ENCODE measurements around the gene FCMR.
"Not testable (repeated sequence)": the region's sequence is repeated elsewhere in the genome, so short reads cannot be mapped to it uniquely, and the experiment has no call there.

The FCMR gene

GRCh38 chr1:206872139-206872538 lies 49.6 kb downstream of the FCMR start:
- ATAC-seq: no peak
- DNase-seq: no peak

- DNase-seq: no peak
- ATAC-seq: no peak
Measured at GRCh38 chr1:206868264-206868663, 53.5 kb downstream of the FCMR start.

- ATAC-seq (no peak), DNase-seq (no peak)
Measured at GRCh38 chr1:206867716-206868115, 54.0 kb downstream of the FCMR start.

GRCh38 chr1:206867239-206867638 lies 54.5 kb downstream of the FCMR start:
- DNase-seq: no peak
- ATAC-seq: no peak

GRCh38 chr1:206866062-206866461 lies 55.7 kb downstream of the FCMR start:
- DNase-seq (no peak), ATAC-seq (peak; percentile 52)

- peak; percentile 94 for DNase-seq
- peak; percentile 83 for ATAC-seq
Measured at GRCh38 chr1:206864939-206865671, 56.6 kb downstream of the FCMR start, which contains the start of gene IL20. Gene IL20, plus strand, starts transcription at chr1:206865623. Its CDS starts 230 bp downstream, at chr1:206865853.

GRCh38 chr1:206863266-206863665 lies 58.5 kb downstream of the FCMR start:
- no peak for ATAC-seq
- DNase-seq: no peak

- DNase-seq: no peak
- ATAC-seq: no peak
Measured at GRCh38 chr1:206860165-206860564, 61.6 kb downstream of the FCMR start.

- no peak for DNase-seq
- no peak for ATAC-seq
Measured at GRCh38 chr1:206859082-206859521, 62.6 kb downstream of the FCMR start.

GRCh38 chr1:206856674-206857464 lies 64.9 kb downstream of the FCMR start:
- DNase-seq: no peak

GRCh38 chr1:206855859-206856258 lies 65.9 kb downstream of the FCMR start:
- ATAC-seq (no peak), DNase-seq (no peak)

More at GRCh38 chr1:206856674-206857464, 64.9 kb downstream of the FCMR start:
- ATAC-seq: peak; percentile 65

GRCh38 chr1:206854401-206855129 lies 67.2 kb downstream of the FCMR start:
- ATAC-seq: no peak
- DNase-seq: no peak

- DNase-seq, ATAC-seq: not testable (repeated sequence)
Measured at GRCh38 chr1:206853696-206854095, 68.0 kb downstream of the FCMR start.

Measured in stimulated activated naive CD8-positive, alpha-beta T cell treated with anti-CD3 and anti-CD28 coated beads, Interleukin-15, Interleukin-2, amounts not matched to agents 100 U/mL and 50 U/mL, for 24 hours (primary cell).